HG02623 (cell line): ENCODE results near the gene RASA4B.
"Not testable (repeated sequence)": the region's sequence is repeated elsewhere in the genome, so short reads cannot be mapped to it uniquely, and the experiment has no call there.

Source experiments
- ATAC-seq: cut with Tn5 transposase; IDR thresholded peaks from one replicate; pipeline ENCODE4 v1.9.1; 2021; ENCODE audit warnings: moderate library complexity; ENCODE audit not compliant: unreplicated experiment

RASA4B gene

DNA sequence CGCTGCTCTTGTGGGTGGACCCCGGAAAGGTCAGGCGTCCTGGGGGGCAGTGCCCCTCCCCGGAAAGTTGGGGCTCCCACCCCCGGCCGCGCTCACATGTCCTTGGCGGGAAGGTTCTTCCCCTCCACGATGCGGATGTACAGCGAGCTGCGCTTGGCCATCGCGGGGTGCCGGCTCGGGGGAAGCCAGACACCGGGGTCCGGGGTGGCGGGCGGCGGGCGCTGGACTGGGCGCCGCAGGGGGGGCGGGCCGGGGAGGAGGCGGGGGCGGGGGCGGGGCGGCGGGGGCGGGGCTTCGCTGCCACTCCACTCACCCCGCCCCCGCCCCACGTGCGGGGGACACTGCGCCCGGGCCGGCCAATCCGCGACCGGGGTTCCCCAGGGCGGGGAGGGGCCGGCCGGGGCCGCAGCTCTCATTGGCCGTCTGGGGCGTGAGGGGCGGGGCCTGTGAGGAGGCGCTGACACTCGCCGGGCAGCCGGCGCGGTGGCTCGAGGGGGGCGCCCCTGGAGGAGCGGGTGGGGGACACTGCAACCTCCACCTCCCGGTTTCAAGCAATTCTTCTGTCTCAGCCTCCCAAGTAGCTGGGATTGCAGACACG lies at the start of gene RASA4B:
TSS of gene RASA4B (minus strand) at position 228 of the 598 bp plus-strand sequence. CDS start at position 161, 67 bp downstream.
- peak; percentile 74 for ATAC-seq

GRCh38 chr7:102550808-102551422 lies 33.3 kb upstream of the RASA4B start, which contains the start of gene SPDYE2:
SPDYE2 (plus strand) TSS chr7:102551226; CDS start chr7:102553256, 2,030 bp downstream.
- not testable (repeated sequence) for ATAC-seq

DNA sequence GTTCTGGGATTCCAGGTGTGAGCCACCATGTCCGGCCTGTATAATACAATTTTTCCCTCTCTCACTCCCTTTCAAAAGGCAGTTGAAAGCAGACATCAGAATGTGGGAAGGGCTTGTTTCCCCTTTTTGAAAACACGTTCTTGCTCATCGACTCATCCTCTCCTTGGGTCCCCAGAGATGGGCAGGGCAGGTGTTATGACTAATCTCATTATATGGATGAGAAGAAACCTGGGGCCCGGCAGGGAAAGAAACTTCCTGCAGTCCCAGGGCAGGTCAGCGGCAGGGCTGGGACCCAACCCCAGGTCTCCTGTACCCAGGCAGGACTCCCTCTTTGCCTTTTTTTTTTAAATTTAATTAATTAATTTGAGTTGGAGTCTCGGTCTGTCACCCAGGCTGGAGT lies 28.8 kb upstream of the RASA4B start:
- peak; percentile 73 for ATAC-seq

- not testable (repeated sequence) for ATAC-seq
Observed at GRCh38 chr7:102545288-102545687, 27.7 kb upstream of the RASA4B start.

DNA sequence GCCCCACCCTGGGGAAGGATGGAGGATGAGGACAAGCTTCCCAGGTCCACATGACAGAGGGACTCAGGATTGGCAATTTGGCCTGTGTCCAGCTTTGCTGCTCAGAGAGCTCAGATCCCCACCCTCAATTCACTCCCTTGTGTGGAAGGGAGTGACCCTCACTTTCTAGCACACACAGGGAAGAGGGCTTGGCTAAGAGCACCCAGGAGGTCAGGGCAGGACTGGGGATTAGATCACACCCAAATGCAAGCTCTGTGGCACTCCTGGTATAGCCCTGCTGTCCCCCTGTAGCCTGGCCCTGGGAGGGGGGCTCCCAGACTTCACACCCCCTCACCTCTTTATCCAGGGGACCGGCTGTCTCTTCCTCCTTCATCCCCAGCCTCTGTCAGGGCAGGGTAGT lies 26.8 kb upstream of the RASA4B start:
- not testable (repeated sequence) for ATAC-seq

DNA sequence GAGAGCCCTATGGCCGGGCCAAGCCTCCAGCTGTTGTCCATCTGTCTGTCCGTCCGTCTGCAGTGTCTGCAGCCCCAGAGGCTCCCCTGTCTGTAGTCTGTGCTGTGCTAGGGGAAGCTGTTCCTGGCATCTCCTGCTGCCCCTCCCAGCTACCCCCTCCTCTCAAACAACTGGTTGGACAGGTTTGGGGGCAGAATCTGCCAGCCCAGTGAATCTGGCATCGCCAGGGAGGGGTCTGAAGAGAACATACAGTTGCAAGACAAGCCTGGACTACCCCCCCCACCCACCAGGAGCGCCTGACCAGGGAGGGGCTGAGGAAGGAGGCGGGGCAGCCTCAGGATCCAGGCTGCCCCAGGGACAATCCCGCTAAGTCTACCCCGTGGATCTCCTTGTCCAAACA lies 26.0 kb upstream of the RASA4B start, which contains the start of gene UPK3BL2:
TSS of gene UPK3BL2 (minus strand) at position 101 of the 400 bp plus-strand sequence. CDS start at position 41, 60 bp downstream.
- ATAC-seq: not testable (repeated sequence)

- not testable (repeated sequence) for ATAC-seq
Observed at GRCh38 chr7:102542771-102543170, 25.2 kb upstream of the RASA4B start.

- not testable (repeated sequence) for ATAC-seq
Observed at GRCh38 chr7:102542083-102542482, 24.5 kb upstream of the RASA4B start.

GRCh38 chr7:102540604-102541003 lies 23.0 kb upstream of the RASA4B start:
- not testable (repeated sequence) for ATAC-seq

DNA sequence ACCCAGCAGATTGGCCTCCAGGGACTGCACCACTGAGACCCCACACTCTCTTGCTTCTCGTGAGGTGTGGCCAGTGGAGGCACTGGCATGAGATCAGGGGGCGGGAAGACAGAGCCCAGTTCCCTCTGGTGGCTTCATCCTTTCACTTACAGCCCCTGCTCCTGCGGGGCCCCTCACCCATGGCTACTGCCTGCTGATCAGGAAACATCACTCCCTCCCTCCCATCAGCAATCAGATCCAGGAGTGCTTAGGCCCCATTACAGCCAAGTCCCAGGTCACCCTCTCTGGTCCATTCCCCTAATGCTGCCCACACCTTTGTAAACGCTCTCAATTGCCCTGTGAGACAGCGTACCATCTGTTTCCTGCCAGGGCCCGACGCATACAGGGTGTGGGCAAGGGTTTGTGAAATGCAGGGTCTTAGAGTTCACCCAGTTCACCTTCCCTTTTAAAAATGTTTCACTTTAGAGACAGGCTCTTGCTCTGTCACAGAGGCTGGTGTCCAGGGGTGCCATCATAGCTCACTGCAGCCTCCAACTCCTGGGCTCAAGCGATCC lies 17.6 kb upstream of the RASA4B start:
- ATAC-seq: not testable (repeated sequence)

DNA sequence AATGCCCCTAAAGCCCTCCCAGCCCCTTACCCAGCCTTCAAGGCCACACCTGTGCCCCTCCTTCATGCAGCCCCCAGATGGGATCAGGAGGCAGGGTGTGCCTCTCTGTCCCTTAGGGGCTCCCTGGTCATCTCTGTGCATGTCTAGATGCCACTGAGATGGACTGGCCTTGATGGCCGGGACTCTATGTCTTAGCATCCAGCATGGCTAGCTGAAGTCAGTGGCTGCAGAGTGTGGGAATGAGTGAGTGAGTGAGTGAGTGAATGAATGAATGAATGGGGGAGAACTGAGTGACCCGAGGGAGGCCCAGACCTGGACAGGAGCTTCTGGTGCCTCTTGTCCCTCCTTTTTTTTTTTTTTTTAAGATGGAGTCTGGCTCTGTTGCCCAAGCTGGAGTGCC lies 14.6 kb upstream of the RASA4B start:
- ATAC-seq: not testable (repeated sequence)

DNA sequence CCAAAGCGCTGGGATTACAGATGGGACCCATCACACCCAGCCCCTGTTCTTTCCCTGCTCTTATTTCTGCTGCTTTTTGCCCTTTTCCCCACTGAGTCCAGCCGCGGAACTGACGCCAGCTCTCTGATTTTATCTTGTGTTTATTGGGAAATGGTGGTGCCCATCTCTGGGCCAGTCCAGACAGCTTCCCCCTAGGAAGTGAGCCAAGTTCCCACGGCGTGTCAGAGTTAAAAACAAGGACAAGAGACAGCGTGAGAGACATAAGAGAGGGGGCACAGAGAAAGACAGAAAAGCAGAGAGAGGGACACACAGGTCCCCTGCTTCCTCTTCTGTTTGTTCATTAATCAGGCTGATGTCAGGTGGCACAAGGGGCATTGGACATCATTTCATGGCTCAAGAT lies 14.0 kb upstream of the RASA4B start:
- not testable (repeated sequence) for ATAC-seq

DNA sequence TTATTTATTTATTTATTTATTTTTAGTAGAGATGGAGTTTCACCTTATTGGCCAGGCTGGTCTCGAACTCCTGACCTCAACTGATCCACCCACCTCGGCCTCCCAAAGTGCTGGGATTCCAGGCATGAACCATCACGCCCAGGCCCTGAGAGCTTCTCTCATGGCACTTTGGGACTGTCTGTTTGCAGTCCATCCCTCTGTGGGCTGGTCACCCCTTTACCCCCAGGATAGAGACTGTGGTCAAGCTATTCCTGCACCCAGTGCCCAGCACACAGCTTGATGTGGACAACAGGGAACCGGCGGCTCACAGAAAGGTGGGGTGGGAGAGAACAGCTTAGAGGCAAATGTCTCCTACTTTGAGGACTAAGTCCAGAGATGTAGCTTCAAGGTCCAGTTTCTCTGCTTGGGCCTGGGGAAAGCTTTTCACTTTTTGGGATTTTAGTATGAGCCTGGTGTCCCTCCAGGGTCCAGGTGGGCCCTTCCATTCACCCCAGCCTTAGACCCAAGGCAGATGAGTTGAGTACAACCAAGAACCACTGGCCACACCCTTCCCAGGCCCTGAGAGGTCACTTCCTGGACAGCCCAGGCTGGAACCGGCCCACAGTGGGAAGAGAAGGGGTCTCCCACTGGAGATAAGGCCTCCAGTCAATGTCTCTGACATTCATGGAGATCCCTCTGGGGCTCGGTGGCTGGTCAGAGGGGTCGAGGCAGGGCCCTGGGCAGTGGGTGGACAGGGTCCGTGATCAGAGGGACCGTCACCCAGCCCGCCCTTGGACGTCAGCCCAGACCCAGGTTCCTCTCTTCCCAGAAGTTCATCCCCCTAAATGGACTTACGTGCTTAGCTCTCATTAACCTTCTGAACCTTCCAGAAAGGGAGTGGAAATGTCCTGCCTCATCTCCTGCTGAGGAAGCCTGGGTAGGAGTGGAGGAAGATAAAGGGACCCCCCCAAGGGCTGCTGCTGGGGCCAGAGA lies 10.5 kb upstream of the RASA4B start:
- not testable (repeated sequence) for ATAC-seq

DNA sequence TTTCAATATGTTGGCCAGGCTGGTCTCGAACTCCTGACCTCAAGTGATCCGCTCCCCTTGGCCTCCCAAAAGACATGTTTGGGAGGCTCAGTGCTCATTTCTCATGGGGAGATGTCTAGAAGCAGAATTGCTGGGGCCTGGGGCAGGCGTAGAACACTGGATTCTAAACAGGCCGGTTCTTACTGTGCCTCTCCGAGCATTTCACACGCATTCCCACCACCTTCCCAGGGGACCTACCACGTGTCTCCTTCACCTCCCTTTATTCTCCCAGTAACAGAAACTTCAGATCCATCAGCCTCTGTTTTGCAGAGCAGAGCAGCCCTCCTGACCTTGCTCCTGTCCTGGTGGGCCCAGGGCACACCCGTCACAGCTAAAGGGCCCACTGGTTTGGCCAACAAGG lies 9.6 kb upstream of the RASA4B start:
- ATAC-seq: not testable (repeated sequence)

DNA sequence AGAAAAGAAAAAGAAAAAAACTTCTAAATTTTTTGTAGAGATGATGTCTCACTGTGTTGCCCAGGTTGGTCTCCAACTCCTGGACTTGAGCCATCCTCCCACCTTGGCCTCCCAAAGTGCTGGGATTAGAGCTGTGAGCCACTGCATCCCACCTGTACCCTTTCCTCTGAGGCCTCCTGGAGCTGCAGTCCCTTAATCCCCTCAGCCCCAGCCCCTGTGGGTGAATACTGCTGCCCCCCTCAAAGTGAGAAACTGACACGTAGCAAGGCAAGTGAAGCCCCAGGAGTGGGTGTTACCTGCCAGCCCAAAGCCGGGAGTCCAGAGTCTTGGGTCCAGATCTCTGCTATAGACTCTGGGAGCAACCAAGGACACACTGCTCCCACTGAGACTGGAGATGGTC lies 7.2 kb upstream of the RASA4B start:
- not testable (repeated sequence) for ATAC-seq

- not testable (repeated sequence) for ATAC-seq
Observed at GRCh38 chr7:102520797-102521196, 3.2 kb upstream of the RASA4B start.

GRCh38 chr7:102516951-102517350 lies 626 bp downstream of the RASA4B start:
- ATAC-seq: not testable (repeated sequence)

GRCh38 chr7:102515889-102516288 lies 1.7 kb downstream of the RASA4B start:
- not testable (repeated sequence) for ATAC-seq

- ATAC-seq: peak; percentile 63
Observed at GRCh38 chr7:102514881-102515721, 2.5 kb downstream of the RASA4B start.
